ENCODE data around the gene EXT2.
A peak's percentile ranks its signal among the peaks of the same experiment; 100 is the strongest.

The EXT2 gene

DNA sequence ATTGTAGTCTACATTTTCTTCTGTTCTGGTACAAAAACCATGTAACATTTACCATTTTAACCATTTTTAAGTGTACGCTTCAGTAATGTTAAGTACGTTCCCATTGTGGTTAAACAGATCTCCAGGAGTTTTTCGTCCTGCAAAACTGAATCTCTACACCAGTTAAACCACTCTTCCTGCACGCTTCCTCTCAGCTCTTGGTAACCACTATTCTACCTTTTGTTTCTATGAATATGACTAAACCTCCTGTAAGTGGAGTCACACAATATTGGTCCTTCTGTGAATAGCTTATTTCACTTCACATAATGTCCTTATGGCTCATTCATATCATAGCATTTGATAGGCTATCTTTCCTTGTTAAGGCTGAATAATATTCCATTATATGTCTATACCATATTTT is 7.1 kb upstream of the EXT2 start:
- no peak for DNase-seq

DNA sequence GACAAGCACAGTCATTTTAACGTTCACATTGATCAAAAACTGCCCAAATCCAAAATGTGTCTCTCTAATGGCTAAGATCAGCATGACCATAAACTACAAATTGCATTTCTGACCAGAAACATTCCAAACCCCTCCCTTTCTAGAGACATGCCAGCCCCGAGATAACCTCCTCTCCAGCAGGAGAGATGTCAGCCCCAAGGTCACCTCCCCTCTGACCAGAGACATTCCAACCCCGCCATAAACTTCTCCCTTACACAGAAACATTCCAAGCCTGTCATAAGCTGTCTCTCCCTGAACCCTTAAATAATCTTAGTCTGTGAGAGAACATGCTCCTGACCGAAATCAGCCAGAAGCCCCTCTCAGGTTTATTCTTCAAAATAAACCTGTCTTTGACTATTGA is 6.6 kb upstream of the EXT2 start:
- DNase-seq, result no peak

DNA sequence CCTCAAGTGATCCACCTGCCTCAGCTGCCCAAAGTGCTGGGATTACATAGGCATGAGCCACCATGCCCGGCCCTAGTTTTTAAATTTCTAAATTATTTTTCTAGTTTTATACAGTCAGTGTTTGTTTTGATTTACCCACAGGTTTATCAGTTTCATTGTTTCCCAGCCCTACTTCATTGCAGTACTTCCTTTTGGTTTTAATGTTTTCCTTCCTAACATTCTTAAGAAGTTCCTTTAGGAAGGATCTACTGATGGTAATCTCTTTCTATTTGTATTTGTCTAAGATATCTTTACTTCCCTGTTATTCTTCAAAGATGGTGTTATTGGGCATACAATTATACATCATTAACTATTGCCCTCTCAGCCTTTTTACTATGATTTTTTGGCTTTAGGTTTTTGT is 4.9 kb upstream of the EXT2 start:
- no peak for DNase-seq

DNA sequence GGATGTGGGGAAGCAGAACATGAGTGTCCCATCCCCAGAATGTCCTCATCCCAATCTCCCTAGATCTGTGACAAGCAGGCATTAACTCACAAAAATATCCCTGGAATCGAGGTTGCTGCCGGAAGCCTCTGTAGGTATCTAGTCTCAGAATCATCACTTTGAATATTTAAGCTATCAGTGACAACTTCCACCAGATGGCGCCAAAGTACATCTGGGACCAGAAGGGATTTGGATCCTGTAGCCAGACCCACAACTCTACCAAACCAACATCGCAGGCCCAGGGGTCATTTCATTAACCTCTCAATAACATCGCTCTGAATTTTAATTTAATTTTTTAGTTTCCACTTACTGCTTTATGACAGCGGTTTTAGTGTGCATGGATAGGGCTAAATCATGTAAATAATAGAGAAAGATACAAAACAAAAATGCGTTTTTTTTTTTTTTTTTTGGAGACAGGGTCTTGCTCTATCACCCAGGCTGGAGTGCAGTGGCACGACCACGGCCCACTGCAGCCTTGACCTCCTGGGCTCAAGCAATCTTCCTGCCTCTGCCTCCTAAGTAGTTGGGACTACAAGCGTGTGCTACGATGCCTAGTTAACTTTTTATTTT is 1.1 kb upstream of the EXT2 start:
- DNase-seq, result peak; percentile 71 to 81

DNA sequence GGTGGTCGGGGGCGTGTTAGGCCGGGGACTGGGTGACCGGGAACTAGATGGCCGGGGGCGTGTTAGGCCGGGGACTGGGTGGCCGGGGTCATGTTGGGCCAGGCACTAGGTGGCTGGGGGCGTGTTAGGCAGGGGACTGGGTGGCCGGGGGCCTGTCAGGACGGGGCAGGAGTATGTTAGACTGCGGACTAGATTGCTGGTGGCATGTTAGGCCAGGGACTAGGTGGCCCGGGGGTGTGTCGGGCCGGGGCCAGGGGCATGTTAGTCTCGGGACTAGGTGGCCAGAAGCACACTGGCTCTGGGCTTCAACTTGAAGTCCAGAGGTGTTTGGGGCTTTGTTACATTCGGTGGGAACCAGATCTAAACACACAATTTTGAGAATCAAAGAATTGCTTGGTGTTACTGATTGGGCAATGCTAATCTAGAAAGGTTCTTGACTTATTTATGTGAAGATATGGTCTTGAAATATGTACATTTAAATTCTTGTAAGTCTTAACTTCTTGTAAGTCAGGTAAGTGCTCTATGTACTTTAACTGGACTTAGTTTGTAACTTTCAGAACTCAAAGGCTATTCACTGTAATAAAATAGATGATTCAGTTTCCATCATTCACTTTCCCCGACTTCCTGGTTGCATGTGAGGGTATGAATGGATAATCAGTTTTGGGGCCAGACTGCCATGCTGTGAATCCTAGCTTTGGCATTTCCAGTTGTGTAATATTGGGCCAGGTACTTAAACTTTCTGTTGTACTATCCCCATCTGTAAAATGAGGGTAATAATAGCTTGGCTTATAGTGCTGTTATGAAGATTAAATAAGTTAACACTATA is 1.1 kb downstream of the EXT2 start:
- DNase-seq, result no peak

DNA sequence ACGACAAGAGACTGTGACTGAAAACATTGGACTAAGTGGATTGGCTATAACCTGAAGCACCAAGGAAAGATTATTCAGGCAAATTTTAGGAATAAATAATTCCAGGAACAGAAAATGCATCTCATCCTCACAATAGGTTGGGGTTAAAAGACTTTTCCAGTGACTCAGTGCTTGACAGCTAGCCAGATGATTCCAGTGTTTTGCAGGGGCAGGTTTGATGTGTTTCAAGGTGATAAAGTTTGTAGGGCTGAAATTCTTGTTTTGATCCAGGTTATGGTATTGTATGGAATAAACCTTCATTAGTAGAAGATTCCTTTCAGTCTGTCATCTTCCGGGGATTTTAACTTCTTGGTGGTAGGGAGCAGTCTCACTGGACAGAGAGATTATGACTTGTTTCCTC is 2.3 kb downstream of the EXT2 start:
- no peak for DNase-seq

DNA sequence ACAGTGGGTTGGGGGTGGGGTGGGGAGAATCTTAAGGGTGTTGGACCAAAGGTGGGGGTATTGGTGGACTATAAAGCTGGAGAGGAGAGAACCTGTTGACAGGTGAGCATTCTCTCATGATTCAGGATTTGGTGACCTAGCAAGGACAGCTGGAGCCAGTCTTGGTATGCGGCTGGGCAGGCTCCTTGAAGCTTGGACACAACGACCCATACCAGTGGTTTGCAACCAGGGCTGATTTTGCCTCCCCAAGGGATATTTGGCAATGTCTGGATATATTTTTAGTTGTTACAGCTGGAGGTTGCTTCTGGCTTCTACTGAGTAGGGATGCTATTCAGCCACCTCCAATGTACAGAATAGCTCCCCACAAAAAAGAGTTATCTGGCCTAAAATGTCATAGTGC is 5.6 kb downstream of the EXT2 start:
- no peak for DNase-seq

DNA sequence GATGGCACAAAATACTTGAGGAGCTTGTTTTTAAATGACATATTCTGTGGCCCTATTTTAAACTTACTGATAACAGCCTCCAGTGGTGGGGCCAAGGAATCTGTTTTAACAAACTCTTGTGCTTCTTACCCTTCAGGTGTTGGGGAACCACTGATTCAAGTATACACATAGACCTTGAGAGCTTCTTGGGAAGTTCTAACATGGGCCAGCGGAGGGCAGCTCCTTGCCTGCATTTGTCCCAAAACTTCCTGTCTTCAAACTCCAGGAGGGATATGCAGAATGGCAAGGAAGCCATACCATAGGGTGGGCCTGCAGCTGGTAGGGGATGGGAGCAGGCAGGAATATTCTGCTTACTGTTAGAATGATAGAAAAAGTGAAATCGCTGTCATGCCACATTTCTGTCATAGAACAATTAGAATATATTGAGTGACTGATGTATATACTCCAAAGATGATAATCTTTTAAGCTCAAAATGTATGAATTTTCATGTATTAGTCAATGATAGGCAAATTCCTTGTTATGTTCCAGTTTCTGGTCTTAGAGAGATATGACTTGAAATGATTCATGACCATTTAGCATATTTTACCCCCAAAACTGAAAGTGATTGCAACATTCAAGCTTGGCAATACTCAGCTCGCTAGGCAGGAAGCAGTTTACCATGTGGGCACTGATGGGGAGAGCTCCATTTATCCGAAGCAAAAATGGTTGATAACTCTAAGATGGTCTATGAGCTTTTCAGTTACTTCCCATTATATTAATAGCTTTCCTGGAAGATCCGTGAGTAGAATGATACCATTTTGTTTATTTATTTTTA is 9.2 kb downstream of the EXT2 start:
- peak in 1 of 2 experiments; percentile 13 for DNase-seq

DNA sequence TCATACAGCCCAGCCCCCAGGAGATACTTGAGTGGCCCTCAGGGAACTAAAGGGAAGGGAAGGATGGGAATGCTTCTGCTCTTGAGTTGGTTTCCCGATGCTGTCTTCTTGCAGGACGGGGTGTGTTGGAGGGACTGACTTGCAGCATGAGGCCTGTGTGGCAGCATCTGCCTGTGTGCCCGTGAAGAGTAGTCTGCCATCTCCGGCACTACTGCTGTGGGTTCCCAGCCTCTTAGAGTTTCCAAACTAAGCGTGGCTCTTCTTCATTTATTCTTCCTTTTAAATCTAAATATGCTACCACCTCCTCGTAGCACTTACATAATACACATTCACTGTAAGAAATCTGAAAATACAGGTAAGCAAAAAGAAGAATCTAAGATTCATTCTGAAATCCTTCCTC is 12.8 kb downstream of the EXT2 start:
- DNase-seq, result no peak

DNA sequence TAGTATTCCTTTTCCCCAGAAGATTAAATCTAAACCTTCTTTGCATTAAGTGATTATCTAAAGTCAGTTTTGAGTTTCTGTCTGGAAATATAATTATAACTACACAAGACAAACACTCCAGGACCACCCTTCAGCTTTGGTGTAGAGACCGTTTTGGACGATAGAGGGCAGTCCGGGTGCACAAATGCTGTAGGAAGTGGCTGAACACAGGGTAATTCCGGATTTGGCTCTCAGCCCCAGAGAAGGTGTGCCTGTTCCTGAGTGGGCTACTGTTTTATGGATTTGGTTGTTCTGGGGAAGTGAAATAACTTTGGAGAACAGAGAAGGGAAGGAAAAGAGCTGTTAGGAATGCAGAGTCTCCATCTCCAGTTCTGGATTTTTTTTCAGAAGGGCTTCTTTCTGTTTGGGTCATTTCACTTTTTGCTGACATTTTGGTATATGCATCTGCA is 14.8 kb downstream of the EXT2 start:
- DNase-seq, result peak in 1 of 2 experiments; percentile 61

DNA sequence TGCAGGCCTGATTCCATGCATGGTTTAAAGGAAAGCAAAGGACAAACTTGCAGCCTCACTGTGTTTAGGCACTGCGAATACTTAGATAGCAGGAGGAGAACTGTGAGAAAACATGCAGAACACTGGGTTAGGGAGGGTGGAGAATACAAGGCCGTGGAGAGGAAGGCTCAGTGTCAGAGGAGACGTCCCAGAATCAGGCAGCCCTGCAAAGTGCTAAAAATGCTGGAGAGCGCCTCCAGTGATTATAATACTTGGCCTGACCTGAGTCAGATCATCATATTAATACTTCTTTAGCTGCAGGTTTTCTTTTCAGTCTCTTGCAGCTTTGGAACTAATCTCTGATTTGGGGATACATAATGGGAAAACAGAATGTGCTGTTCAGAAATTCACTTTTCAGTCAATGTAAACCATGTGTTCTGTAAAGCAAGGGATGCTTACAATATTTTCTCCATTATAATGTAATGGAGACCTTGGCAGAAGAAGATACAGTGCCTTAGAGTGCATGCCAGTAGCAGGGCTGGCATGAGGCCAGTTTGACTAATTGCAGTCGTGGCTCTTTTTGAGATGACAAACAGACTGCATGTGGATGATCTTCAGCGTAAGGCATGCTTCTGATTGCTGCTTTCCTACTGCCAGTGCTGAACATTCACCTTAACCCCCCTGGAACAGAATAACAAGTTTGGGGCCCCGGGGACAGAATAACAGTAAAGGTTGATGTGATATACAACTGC is 16.8 kb downstream of the EXT2 start:
- DNase-seq, result no peak

DNA sequence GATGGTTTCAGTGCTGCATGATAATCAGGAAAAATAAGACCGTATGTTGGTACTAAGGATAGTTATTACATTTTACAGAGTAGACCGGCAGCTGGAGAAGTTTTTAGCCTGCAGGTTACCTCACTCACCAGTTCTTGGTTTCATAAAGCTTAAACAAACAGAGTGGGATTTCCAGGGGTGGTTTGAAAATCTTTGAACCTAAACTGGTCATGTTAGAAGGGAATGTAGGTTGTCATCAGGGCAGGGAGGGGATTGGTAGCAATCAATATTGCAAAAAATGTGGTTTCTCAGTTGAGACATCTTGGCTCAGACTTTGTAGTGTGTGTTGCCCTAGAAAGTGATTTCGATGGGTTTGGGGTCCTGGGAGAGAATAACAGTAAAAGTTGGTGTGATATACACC is 17.5 kb downstream of the EXT2 start:
- DNase-seq, result no peak

DNA sequence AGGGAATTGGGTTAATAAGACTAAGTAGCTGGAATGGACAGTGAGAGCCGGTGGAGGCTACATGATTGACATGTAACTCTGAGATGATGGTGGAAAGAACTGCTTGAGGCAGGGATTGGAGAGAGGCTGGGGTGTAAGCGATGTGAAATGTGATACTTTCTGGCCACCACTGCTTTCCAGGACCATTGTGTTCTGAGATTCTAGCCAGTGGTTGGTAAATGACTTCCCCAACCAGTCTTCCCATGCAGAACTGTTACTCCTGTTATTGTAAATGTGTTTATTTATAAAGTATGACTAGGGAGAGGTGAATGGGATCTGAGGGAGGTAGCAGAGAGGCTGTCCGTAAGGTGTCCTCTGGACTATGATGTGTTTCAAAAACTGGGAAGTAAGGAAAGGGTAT is 18.1 kb downstream of the EXT2 start:
- DNase-seq, result no peak

DNA sequence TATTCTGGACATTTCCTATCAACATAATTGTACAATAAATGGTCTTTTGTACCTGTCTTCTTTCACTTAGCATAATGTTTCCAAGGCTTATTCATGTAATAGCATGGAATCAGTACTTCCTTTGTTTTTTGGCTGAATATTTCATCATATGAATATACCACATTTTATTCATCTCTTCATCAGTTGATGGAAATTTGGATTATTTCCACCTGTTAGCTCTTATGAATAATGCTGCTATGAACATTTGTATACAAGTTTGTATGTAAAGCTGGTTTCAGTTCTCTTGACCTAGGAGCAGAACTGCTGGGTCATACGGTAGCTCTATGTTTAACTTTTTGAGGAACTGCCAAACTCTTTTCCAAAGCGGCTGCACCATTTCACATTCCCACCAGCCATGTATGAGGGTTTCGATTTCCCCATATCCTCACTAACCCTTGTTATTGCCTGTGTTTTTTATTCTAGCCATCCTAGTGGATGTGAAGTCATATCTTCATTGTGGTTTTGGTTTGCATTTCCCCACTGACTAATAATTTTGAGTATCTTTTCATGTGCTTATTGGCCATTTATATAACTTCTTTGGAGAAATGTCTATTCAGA is 20.9 kb downstream of the EXT2 start:
- DNase-seq, result no peak

DNA sequence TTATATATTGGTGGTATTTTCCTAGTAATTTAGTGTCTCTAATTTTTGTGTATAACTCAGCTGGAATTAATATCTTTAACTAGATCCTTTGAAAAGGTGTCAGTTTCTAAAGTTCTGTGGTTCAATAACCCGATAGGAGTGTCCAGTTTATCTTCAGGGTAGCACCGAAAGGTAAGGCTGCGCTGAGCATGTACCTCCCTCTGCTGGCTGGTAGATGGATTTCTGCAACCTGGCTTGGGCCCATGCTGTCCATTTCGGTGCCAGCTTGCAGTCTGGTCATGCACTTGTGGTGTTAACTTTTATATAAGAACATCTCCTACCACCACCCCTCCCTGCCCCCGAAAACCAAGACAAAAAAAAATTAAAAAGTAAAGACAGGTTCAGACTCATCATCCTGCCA is 24.7 kb downstream of the EXT2 start:
- DNase-seq, result peak in 1 of 2 experiments; percentile 23

DNA sequence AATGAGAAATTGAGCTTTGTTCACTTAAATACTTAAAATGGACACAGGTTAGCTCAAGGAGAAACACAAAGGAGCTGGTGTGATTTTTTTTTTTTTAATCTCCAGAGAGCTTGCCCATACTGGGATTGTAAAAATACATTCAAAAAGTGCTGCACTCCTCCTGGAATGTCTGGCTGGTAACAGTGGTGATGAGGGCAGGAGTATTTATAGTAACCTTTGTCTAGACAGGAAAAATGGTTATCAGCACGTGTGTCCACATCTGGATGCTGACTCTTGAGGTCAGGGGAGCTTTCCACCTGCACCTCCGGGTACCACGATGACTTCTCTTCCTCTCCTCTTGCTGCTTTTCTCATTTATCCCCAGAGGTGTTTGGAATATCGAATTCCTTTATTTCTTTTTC is 30.1 kb downstream of the EXT2 start:
- DNase-seq, result no peak

DNA sequence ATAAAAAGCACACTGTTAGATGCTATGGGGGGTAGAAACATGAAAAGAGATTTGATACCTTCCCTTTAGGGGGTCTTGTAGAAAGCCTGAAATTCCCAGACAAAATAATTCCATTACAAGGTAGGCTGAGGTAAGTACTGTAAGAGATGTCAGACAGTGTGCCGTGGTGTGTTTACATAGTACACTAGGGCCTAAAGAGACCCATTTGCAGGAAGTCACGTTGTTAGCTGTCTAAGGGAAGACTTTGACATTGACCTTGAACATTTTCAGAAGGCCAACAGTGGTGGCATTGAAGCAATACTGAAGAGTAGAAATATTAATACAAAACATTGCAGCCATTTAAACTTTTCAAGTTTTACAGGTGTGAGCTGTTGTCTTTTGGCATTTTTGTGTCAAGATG is 30.8 kb downstream of the EXT2 start:
- no peak for DNase-seq

DNA sequence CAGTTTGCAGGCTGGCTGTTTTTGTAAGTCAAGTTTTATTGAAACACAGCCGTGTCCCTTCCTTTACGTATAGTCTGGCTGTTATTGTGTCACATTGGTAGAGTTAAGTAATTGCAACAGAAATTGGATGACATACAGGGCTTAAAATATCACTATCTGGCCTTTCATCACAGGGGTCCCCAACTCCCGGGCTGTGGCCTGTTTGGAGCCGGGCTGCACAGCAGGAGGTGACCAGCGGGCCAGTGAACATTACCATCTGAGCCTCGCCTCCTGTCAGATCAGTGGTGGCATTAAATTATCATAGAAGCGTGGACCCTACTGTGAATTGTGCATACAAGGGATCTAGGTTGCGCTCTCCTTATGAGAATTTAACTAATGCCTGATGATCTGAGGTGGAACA is 31.7 kb downstream of the EXT2 start:
- DNase-seq, result no peak

DNA sequence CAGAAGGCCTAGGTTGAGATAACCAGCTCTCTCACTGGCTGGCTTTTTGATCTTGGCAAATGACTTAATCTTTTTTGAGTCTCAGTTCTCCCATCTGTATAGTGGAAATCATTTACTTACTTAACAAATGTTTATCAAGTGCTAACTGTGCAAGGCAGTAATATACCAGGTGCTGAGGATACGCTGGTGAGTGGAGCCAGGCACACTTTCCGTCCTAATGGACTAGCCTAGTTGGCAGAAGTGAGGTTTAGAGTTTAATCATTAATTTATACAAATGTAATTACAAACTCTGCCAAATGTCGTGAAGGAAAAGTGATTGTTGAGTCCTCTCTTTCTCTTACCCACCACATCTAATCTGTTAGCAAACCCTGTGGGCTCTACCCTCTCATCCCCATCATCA is 33.3 kb downstream of the EXT2 start:
- DNase-seq, result no peak

DNA sequence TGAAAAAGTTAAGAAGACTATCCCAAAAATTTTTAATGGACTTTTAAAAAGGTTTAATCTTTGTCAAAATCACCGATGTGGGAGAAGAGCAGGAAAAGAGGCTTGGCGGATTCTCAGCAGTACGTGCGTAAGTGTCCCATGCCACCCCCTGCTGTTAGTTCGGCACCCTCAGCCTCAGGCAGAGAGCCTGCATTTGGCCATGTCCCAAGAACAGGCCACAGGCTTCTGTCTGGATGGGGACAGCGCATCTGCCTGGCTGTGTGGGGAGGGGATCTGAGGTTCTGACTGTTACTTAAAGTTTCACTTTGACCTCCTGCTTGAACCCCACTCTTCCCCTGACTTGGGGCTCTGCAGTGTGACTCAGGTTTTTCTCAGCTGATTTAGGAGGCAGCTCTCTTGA is 35.3 kb downstream of the EXT2 start:
- DNase-seq, result no peak

DNA sequence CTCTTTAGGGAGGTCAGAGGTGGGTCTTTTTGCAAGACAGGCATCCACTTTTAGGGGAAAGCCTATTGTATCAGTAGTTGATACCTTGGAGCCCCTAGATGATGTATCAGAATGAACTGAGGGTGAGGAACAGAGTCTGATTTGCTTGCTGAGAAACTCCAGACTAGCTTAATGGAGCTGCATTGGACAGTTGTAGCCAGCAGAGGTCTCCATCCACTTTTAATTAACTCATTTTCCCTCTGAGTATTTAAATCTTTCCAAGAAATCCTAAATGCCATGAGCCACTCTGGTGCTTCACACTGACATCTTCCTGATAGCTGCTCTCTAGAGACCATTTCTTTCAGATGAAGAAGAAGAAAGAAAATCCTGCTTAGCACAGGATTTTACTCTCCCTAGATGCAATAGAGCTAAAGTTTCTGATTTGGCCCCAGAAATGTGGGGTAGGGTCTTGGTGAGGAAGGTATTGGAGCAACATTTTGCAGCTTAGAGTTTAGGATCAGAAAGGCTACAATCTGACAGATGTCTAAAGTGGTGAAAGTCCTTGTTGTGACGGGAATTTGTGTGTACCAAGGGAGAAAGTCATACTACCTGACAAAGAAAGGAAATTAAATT is 38.0 kb downstream of the EXT2 start:
- peak in 1 of 2 experiments; percentile 34 for DNase-seq

DNA sequence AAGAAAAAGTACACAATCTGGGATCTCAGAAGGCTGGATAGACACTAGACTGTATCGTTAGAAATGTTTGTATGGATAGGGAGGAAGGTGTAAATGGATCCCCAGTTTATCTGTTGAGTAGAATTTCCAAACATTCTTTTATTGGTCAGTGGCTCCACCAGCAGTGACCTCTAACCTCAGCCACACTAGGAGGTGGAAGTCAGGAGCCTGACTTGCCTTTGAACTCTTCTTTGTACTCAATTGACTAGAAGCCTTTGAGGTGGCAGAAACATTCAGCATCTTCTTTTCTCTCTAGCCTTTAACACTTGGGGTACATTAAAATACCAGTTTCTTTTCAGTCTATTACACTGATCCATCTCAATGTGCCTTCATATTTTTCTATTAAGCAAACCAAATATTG is 39.1 kb downstream of the EXT2 start:
- DNase-seq, result no peak

Measured in NCI-H524 (cell line).